NCI-H446 (cell line): ENCODE data around the gene INPP4A.

Source experiments
- DNase-seq, 2 experiments: peaks; one replicate each; lab custom pipeline; 2025; lab: John Stamatoyannopoulos, UW

The INPP4A gene

DNA sequence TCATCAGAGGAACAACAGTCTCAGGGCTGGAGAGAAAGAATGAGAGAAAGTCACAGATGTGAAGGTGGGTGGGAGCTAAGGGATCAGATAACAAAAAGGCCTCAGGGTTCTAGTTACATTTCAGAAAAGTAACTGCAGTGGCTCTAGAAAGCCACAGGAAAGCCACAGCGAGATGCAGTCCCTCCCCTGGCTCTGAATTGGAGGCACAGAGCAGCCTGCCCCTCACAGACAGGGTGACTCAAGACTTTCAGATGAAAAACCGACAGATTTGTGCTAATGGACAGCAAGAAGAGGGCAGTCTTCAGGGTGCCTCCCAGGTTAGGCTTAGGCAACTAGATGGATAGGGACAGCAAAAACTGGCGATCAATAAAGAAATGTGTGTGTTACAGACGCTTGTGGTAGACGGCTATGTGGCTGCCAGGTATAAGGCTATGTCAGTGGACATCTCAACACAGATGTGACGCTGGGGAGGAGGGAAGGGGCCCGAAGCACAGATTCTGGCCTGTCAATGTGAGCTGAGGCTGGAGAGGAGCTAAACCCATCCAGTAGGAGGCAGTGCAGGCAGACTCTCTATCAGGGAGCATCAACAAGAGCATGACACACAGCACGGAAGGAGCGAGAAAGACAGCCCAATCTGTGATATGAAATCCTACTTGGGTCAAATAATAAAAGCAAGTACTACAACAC lies 189.9 kb downstream of the INPP4A start:
- no peak for DNase-seq

- no peak for DNase-seq
These were observed 192.9 kb downstream of the INPP4A start for GRCh38 chr2:98637401-98638147.

DNA sequence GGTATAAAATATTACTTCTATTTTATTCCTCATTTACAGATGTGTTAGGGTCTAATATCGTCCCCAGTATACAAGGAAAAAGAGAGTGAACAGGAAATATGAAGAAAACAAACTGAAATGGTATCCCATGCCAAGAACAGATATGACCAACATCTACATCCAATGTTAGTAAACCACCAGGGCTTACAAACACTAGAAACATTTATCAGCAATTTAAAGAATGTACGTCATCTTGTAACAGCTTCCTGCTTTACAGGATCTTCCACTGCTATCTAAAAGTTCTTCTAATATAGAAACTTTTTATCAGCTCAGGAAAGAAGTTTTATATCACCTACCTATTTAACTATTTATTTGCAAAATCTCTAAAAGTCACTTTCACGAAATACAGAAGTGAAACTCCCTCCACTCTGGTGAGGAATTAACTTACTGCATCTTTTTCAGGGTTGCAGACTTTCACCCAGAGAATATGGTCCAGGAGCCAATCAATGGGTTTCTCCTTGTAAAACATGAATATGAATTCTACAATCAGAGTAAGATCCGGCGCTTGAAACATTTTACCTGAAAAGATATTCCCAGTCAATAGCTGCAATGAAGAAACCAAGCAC lies 198.9 kb downstream of the INPP4A start:
- no peak for DNase-seq
